ENCODE data around the gene CCSER1. TPM values are rescaled to one million over a fixed set of nuclear protein-coding genes. Genes with fewer than 3 reads are reported as not detected.
"Not testable (repeated sequence)": the region's sequence is repeated elsewhere in the genome, so short reads cannot be mapped to it uniquely, and the experiment has no call there.

Gene CCSER1
- total RNA-seq, 1 donor from 2014 or later: 20.1 TPM

DNA sequence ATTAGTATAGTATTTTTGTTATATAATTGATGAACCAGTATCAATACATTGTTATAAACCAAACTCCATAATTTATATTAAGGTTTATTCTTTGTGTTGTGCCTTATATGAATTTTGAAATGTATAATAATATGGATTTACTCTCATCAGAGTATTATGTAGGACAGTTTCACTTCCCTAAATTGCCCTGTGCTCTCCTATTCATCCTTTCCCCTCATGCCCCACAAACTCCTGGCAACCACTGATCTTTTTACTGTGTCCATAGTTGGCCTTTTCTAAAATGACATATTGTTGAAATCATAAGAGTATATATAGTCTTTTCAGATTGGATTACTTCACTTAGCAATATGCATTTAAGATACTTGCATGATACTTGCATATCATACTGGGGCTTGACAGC lies 1218.4 kb downstream of the CCSER1 start:
- H3K4me3 Mint-ChIP-seq: no peak overlapping the region
- no peaks in the 10 kb centered on the region for H3K4me1 Mint-ChIP-seq
- intact Hi-C loops (cut with micrococcal nuclease): no loop called here
- DNase-seq (no peak), ATAC-seq (ENCODE audit: low read depth) (no peak)
- no peaks in the 10 kb centered on the region for H3K27me3 Mint-ChIP-seq
- H3K9me3 Mint-ChIP-seq: peaks cover 1% of the 10 kb centered on the region
- H3K27ac Mint-ChIP-seq: no peak overlapping the region
- no peaks in the 10 kb centered on the region for H3K36me3 Mint-ChIP-seq (ENCODE audit: low read depth)
- no peak for TF ChIP-seq CTCF (IDR thresholded peaks at IDR 0.05)
- POLR2A ChIA-PET: no interaction called here
- CTCF ChIA-PET: no interaction called here

- POLR2A ChIA-PET; CTCF ChIA-PET; H3K4me1 Mint-ChIP-seq; H3K27ac Mint-ChIP-seq; H3K4me3 Mint-ChIP-seq; DNase-seq; ATAC-seq (ENCODE audit: low read depth); intact Hi-C loops (cut with micrococcal nuclease); H3K36me3 Mint-ChIP-seq (ENCODE audit: low read depth); H3K27me3 Mint-ChIP-seq: not testable (repeated sequence)
- H3K9me3 Mint-ChIP-seq: peaks cover 11% of the 10 kb centered on the region
These were observed 1229.3 kb downstream of the CCSER1 start for GRCh38 chr4:91356496-91356895.

GRCh38 chr4:91358016-91358415 lies 1230.8 kb downstream of the CCSER1 start:
- not testable (repeated sequence) for ATAC-seq (ENCODE audit: low read depth)

DNA sequence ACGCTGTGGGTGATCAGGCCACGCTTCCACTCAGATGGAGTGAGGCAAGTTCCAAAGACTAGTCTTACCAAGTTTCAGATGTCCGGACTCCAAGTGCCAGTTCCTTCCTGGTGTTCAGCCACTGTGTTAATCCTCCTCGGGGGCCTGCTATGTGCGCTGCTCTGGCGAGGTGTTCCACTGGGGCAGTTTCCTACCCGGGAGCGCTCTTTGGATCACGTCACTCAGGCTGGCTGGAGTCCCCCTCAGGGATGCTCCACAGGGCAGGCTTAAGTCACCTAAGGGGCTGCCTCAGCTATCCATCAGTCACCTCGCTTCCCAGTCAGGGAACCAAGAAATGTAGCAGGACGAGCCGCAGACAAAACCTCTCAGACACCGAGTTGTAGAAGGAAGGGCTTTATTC lies 1231.4 kb downstream of the CCSER1 start:
- not testable (repeated sequence) for H3K4me3 Mint-ChIP-seq; H3K36me3 Mint-ChIP-seq (ENCODE audit: low read depth)

More at GRCh38 chr4:91358016-91358415, 1230.8 kb downstream of the CCSER1 start:
- H3K27me3 Mint-ChIP-seq; H3K4me3 Mint-ChIP-seq; H3K4me1 Mint-ChIP-seq; POLR2A ChIA-PET; intact Hi-C loops (cut with micrococcal nuclease); H3K36me3 Mint-ChIP-seq (ENCODE audit: low read depth); H3K9me3 Mint-ChIP-seq; H3K27ac Mint-ChIP-seq; DNase-seq; CTCF ChIA-PET: not testable (repeated sequence)

DNA sequence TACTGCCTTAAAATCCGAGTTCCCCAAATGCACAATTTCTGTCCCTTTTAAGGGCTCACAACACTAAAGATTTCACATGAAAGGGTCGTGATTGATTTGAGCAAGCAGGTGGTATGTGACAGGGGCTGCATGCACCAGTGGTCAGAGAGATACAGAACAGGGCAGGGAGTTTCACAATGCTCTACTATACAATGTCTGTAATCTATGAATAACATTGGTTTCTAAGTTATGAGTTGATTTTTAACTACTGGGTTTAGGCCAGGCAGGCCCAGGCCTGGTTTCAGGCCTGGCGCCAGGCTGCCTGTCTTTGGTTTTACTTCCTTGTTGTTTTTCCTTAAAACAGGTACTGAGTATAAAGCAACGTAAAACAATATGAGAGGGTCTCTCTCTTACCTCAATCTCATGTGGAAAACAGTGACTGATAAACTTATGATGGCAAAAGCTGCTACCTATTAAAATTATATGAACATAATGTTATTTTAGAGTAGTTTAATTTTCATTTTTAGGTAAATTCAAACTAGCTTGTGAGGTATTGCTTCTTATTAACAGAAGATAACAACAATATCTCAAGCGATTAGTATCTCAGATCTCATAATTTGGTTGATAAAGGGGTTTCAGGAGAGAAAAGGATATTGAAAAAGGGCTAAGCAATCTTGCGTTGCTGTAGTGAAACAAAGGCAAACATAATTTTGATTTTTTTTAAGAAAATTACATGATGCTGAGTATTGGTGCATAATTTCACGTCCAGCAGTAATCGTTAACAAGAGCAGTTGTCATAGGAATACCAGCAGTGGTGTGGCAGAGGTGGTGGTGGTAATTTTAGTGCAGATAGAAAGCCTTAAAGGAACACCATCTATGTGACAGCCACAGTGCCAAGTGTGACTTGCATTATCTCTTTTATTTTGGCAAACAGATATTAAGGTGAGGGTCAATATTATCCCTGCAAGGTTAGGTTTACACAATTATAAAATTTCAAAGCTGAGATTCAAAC lies 1232.1 kb downstream of the CCSER1 start:
- TF ChIP-seq CTCF (IDR thresholded peaks at IDR 0.05): no peak
- Mint-ChIP-seq H3K4me1 (no peaks in the 10 kb centered on the region), H3K27ac (no peak overlapping the region), H3K9me3 (peaks cover 2% of the 10 kb centered on the region), H3K4me3 (no peak overlapping the region), H3K36me3 (ENCODE audit: low read depth) (no peaks in the 10 kb centered on the region), H3K27me3 (no peaks in the 10 kb centered on the region)
- ChIA-PET POLR2A (interaction anchor here (0.6 kb wide), 1 partner anchor 22 kb away, joined by 3 read pairs; no protein-coding TSS in a partner anchor), CTCF (no interaction called here)
- ATAC-seq (ENCODE audit: low read depth): no peak
- intact Hi-C loops (cut with micrococcal nuclease): no loop called here
- DNase-seq: no peak

More for the DNA sequence above, 1231.4 kb downstream of the CCSER1 start:
- intact Hi-C loops (cut with micrococcal nuclease); H3K9me3 Mint-ChIP-seq; H3K27me3 Mint-ChIP-seq; H3K4me1 Mint-ChIP-seq; CTCF ChIA-PET; ATAC-seq (ENCODE audit: low read depth); H3K27ac Mint-ChIP-seq; POLR2A ChIA-PET; DNase-seq: not testable (repeated sequence)

DNA sequence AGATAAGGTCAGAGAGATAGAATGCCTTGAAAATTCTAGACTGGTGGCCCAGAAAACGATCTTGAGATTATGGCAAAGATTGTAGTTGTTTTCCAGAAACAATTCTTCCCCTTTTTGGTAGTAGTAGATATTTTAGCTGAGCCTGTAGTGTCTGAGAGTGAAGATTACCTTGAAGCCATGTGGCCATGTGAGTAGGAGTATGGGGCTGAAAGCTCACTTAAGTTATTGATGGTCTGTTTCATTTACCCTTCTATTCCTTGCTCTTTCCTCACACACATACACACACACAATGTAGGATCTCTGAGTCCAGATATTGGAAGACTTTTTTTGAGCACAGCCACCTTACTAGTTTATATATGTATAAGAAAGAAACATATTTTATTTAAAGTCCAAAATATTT lies 1234.9 kb downstream of the CCSER1 start:
- CTCF ChIA-PET: no interaction called here

More for the DNA sequence above, 1234.9 kb downstream of the CCSER1 start:
- Mint-ChIP-seq H3K36me3 (ENCODE audit: low read depth) (no peaks in the 10 kb centered on the region), H3K9me3 (peaks cover 2% of the 10 kb centered on the region), H3K4me3 (no peak overlapping the region), H3K27ac (no peak overlapping the region), H3K4me1 (no peaks in the 10 kb centered on the region), H3K27me3 (no peaks in the 10 kb centered on the region)
- DNase-seq (no peak), ATAC-seq (ENCODE audit: low read depth) (no peak)
- POLR2A ChIA-PET: no interaction called here
- intact Hi-C loops (cut with micrococcal nuclease): no loop called here
- no peak for TF ChIP-seq CTCF (IDR thresholded peaks at IDR 0.05)
